Measurements from ENCODE around the gene GRB10.

DNA sequence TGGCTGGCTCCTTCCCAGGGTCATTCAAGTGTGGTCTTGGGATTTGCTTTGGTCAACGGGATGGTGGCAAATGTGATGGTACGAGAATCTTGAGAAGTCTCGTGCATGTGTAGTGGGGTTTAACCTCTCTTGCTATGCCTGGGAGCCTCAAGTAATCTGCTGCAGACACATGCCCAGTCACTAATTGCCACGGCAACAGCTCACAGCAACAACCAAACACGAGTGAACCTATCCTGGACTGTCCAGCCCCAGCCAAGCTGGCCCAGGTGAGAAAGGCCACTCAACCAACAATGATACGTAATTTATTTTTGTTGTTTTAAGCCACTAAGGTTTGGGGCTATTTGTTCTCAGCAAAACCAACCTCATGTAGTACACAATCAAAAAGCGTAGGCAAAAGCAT, 179.4 kb downstream of the GRB10 start:
- TF ChIP-seq POLR2AphosphoS5 (IDR thresholded peaks at IDR 0.05) = no peak
- TF ChIP-seq, protein P1, sequence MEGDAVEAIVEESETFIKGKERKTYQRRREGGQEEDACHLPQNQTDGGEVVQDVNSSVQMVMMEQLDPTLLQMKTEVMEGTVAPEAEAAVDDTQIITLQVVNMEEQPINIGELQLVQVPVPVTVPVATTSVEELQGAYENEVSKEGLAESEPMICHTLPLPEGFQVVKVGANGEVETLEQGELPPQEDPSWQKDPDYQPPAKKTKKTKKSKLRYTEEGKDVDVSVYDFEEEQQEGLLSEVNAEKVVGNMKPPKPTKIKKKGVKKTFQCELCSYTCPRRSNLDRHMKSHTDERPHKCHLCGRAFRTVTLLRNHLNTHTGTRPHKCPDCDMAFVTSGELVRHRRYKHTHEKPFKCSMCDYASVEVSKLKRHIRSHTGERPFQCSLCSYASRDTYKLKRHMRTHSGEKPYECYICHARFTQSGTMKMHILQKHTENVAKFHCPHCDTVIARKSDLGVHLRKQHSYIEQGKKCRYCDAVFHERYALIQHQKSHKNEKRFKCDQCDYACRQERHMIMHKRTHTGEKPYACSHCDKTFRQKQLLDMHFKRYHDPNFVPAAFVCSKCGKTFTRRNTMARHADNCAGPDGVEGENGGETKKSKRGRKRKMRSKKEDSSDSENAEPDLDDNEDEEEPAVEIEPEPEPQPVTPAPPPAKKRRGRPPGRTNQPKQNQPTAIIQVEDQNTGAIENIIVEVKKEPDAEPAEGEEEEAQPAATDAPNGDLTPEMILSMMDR (IDR thresholded peaks at IDR 0.05) = no peak

Data from gastroesophageal sphincter (tissue), 3 donors.